Measurements from ENCODE around the gene PDE3A. TPM values are rescaled to one million over a fixed set of nuclear protein-coding genes. Genes with fewer than 3 reads are reported as not detected.

Gene PDE3A
- total and polyA plus RNA-seq, 4 experiments from 2014 or later: not detected

GRCh38 chr12:20453756-20454310, 85.5 kb downstream of the PDE3A start:
- Mint-ChIP-seq H3K4me1 (no peaks in the 10 kb centered on the region), H3K9me3 (peaks cover 0 to 2% (median 0%) of the 10 kb centered on the region in 8 donors), H3K4me3 (no peak overlapping the region), H3K27me3 (no peaks in the 10 kb centered on the region), H3K27ac (no peak overlapping the region), H3K36me3 (no peaks in the 10 kb centered on the region)
- Histone ChIP-seq H3K27ac (ENCODE audit: low read depth, low read length) (no peak overlapping the region), H3K27me3 (ENCODE audit: insufficient read depth, low read length) (no peaks in the 10 kb centered on the region), H3K4me3 (ENCODE audit: low read length in 2 of 2) (no peak overlapping the region), H3K36me3 (ENCODE audit: insufficient read depth, low read length) (no peaks in the 10 kb centered on the region), H3K9me3 (ENCODE audit: control insufficient read depth in 1 of 2, low read length in 2 of 2) (no peaks in the 10 kb centered on the region), H3K4me1 (ENCODE audit: insufficient read depth, low read length) (no peaks in the 10 kb centered on the region)
- no peak for DNase-seq
- intact Hi-C loops (cut with micrococcal nuclease): no loop called here
- POLR2A ChIA-PET (ENCODE audit: partially characterized antibody): no interaction called here
- CTCF ChIA-PET (ENCODE audit: partially characterized antibody): no interaction called here

DNA sequence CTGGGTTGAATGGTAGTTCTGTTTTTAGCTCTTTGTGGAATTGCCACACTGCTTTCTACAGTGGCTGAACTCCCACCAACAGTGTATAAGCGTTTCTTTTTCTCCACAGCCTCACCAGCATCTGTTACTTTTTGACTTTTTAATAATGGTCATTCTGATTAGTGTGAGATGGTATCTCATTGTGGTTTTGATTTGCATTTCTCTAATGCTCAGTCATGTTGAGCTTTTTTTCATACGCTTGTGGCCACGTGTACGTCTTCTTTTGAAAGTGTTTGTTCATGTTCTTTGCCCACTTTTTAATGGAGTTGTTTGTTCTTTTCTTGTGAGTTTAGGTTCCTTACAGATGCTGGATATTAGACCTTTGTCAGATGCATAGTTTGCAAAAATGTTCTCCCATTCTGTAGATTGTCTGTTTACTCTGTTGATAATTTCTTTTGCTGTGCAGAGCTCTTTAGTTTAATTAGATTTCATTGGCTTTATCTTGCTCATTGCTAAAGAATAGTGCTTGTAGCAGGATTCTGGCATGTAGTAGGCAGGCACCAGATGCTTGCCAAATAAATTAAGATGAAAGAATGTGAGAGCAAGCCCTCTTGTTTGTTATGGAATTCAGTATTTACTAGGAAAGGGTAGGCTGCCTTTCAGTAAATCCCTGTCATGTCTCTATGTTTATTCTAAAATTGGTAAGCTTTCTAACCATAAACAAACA, 86.8 kb downstream of the PDE3A start:
- Mint-ChIP-seq H3K9me3 (peaks cover 0 to 2% (median 0%) of the 10 kb centered on the region in 8 donors), H3K4me3 (no peak overlapping the region), H3K27me3 (no peaks in the 10 kb centered on the region), H3K27ac (no peak overlapping the region), H3K4me1 (no peaks in the 10 kb centered on the region), H3K36me3 (no peaks in the 10 kb centered on the region)
- no peak overlapping the region for H3K4me3 ChIP-seq (ENCODE audit: low read length in 2 of 2)
- no peak overlapping the region for H3K27ac ChIP-seq (ENCODE audit: low read depth, low read length)
- no peaks in the 10 kb centered on the region for H3K27me3 ChIP-seq (ENCODE audit: insufficient read depth, low read length)
- CTCF ChIA-PET (ENCODE audit: partially characterized antibody): no interaction called here
- POLR2A ChIA-PET (ENCODE audit: partially characterized antibody): no interaction called here
- H3K36me3 ChIP-seq (ENCODE audit: insufficient read depth, low read length): no peaks in the 10 kb centered on the region
- H3K4me1 ChIP-seq (ENCODE audit: insufficient read depth, low read length): no peaks in the 10 kb centered on the region
- no peaks in the 10 kb centered on the region for H3K9me3 ChIP-seq (ENCODE audit: control insufficient read depth in 1 of 2, low read length in 2 of 2)
- DNase-seq: no peak
- intact Hi-C loops (cut with micrococcal nuclease): no loop called here

- Mint-ChIP-seq H3K4me1 (no peaks in the 10 kb centered on the region), H3K4me3 (no peak overlapping the region), H3K9me3 (peaks cover 0 to 2% (median 0%) of the 10 kb centered on the region in 8 donors), H3K36me3 (no peaks in the 10 kb centered on the region), H3K27ac (no peak overlapping the region), H3K27me3 (no peaks in the 10 kb centered on the region)
- no peaks in the 10 kb centered on the region for H3K9me3 ChIP-seq (ENCODE audit: control insufficient read depth in 1 of 2, low read length in 2 of 2)
- no peaks in the 10 kb centered on the region for H3K4me1 ChIP-seq (ENCODE audit: insufficient read depth, low read length)
- H3K27ac ChIP-seq (ENCODE audit: low read depth, low read length): no peak overlapping the region
- POLR2A ChIA-PET (ENCODE audit: partially characterized antibody): no interaction called here
- CTCF ChIA-PET (ENCODE audit: partially characterized antibody): no interaction called here
- no peak overlapping the region for H3K4me3 ChIP-seq (ENCODE audit: low read length in 2 of 2)
- intact Hi-C loops (cut with micrococcal nuclease): no loop called here
- no peaks in the 10 kb centered on the region for H3K36me3 ChIP-seq (ENCODE audit: insufficient read depth, low read length)
- H3K27me3 ChIP-seq (ENCODE audit: insufficient read depth, low read length): no peaks in the 10 kb centered on the region
- DNase-seq: no peak
Measured at GRCh38 chr12:20457582-20457981, 89.2 kb downstream of the PDE3A start.

DNA sequence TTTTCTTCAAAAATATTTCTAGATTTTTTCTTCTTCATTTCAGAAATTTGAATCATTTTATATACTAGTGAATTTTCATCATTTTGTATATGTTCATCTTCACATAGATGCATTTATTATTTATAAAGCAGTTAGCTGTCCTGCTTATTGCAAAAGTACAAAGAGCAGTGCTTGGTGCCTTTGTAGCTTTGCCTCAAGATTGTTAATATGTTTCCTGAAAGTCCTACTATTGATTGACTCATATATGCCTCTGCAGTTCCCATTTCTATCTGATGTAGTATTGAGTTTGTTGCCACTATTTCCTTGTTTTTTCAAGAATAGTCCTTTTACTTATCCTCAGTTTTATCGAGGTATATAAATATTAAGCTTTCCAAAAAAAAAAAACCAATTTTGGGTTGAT, 89.7 kb downstream of the PDE3A start:
- no peaks in the 10 kb centered on the region for H3K36me3 Mint-ChIP-seq
- no peaks in the 10 kb centered on the region for H3K4me1 Mint-ChIP-seq
- POLR2A ChIA-PET (ENCODE audit: partially characterized antibody): no interaction called here
- Histone ChIP-seq H3K9me3 (ENCODE audit: control insufficient read depth in 1 of 2, low read length in 2 of 2) (no peaks in the 10 kb centered on the region), H3K36me3 (ENCODE audit: insufficient read depth, low read length) (no peaks in the 10 kb centered on the region), H3K27me3 (ENCODE audit: insufficient read depth, low read length) (no peaks in the 10 kb centered on the region), H3K4me1 (ENCODE audit: insufficient read depth, low read length) (no peaks in the 10 kb centered on the region), H3K27ac (ENCODE audit: low read depth, low read length) (no peak overlapping the region), H3K4me3 (ENCODE audit: low read length in 2 of 2) (no peak overlapping the region)
- peaks cover 0 to 2% (median 0%) of the 10 kb centered on the region in 8 donors for H3K9me3 Mint-ChIP-seq
- intact Hi-C loops (cut with micrococcal nuclease): no loop called here
- no peaks in the 10 kb centered on the region for H3K27me3 Mint-ChIP-seq
- CTCF ChIA-PET (ENCODE audit: partially characterized antibody): no interaction called here
- H3K4me3 Mint-ChIP-seq: no peak overlapping the region
- no peak overlapping the region for H3K27ac Mint-ChIP-seq
- no peak for DNase-seq

GRCh38 chr12:20459920-20460319, 91.6 kb downstream of the PDE3A start:
- no peak overlapping the region for H3K27ac ChIP-seq (ENCODE audit: low read depth, low read length)
- Mint-ChIP-seq H3K27ac (no peak overlapping the region), H3K4me3 (no peak overlapping the region), H3K9me3 (no peaks in the 10 kb centered on the region), H3K27me3 (no peaks in the 10 kb centered on the region), H3K36me3 (no peaks in the 10 kb centered on the region), H3K4me1 (no peaks in the 10 kb centered on the region)
- no peaks in the 10 kb centered on the region for H3K9me3 ChIP-seq (ENCODE audit: control insufficient read depth in 1 of 2, low read length in 2 of 2)
- ChIA-PET POLR2A (ENCODE audit: partially characterized antibody) (no interaction called here), CTCF (ENCODE audit: partially characterized antibody) (no interaction called here)
- H3K27me3 ChIP-seq (ENCODE audit: insufficient read depth, low read length): no peaks in the 10 kb centered on the region
- DNase-seq: no peak
- no peak overlapping the region for H3K4me3 ChIP-seq (ENCODE audit: low read length in 2 of 2)
- intact Hi-C loops (cut with micrococcal nuclease): no loop called here
- no peaks in the 10 kb centered on the region for H3K4me1 ChIP-seq (ENCODE audit: insufficient read depth, low read length)
- no peaks in the 10 kb centered on the region for H3K36me3 ChIP-seq (ENCODE audit: insufficient read depth, low read length)

GRCh38 chr12:20460956-20461355, 92.6 kb downstream of the PDE3A start:
- H3K4me3 Mint-ChIP-seq: no peak overlapping the region
- Histone ChIP-seq H3K9me3 (ENCODE audit: control insufficient read depth in 1 of 2, low read length in 2 of 2) (no peaks in the 10 kb centered on the region), H3K27ac (ENCODE audit: low read depth, low read length) (no peak overlapping the region), H3K4me1 (ENCODE audit: insufficient read depth, low read length) (no peaks in the 10 kb centered on the region), H3K4me3 (ENCODE audit: low read length in 2 of 2) (no peak overlapping the region), H3K36me3 (ENCODE audit: insufficient read depth, low read length) (no peaks in the 10 kb centered on the region), H3K27me3 (ENCODE audit: insufficient read depth, low read length) (no peaks in the 10 kb centered on the region)
- no peak for DNase-seq
- no peak overlapping the region for H3K27ac Mint-ChIP-seq
- POLR2A ChIA-PET (ENCODE audit: partially characterized antibody): no interaction called here
- CTCF ChIA-PET (ENCODE audit: partially characterized antibody): no interaction called here
- no peaks in the 10 kb centered on the region for H3K4me1 Mint-ChIP-seq
- no peaks in the 10 kb centered on the region for H3K27me3 Mint-ChIP-seq
- H3K9me3 Mint-ChIP-seq: no peaks in the 10 kb centered on the region
- no peaks in the 10 kb centered on the region for H3K36me3 Mint-ChIP-seq
- intact Hi-C loops (cut with micrococcal nuclease): no loop called here

- no peaks in the 10 kb centered on the region for H3K4me1 ChIP-seq (ENCODE audit: insufficient read depth, low read length)
- ChIA-PET POLR2A (ENCODE audit: partially characterized antibody) (no interaction called here), CTCF (ENCODE audit: partially characterized antibody) (interaction anchor here (0.9 to 1.5 kb wide), 3 partner anchors 11 to 18 kb away, joined by 3 to 4 read pairs (median 3); no protein-coding TSS in a partner anchor)
- H3K9me3 Mint-ChIP-seq: no peaks in the 10 kb centered on the region
- intact Hi-C loops (cut with micrococcal nuclease): no loop called here
- no peaks in the 10 kb centered on the region for H3K36me3 ChIP-seq (ENCODE audit: insufficient read depth, low read length)
- no peaks in the 10 kb centered on the region for H3K27me3 ChIP-seq (ENCODE audit: insufficient read depth, low read length)
- H3K4me3 ChIP-seq (ENCODE audit: low read length in 2 of 2): no peak overlapping the region
- no peaks in the 10 kb centered on the region for H3K4me1 Mint-ChIP-seq
- no peaks in the 10 kb centered on the region for H3K9me3 ChIP-seq (ENCODE audit: control insufficient read depth in 1 of 2, low read length in 2 of 2)
- no peak overlapping the region for H3K4me3 Mint-ChIP-seq
- no peak overlapping the region for H3K27ac Mint-ChIP-seq
- H3K27me3 Mint-ChIP-seq: no peaks in the 10 kb centered on the region
- no peak overlapping the region for H3K27ac ChIP-seq (ENCODE audit: low read depth, low read length)
- no peaks in the 10 kb centered on the region for H3K36me3 Mint-ChIP-seq
- no peak for DNase-seq
Measured at GRCh38 chr12:20463913-20464524, 95.7 kb downstream of the PDE3A start.
